GM10847 (cell line): ENCODE results near the gene INSR.

ENCODE experiments used
- POLR2A ChIP-seq: IDR thresholded peaks from 2 replicates; pipeline ENCODE4 v1.6.1; 2011; ENCODE audit not compliant: insufficient read length; ENCODE audit errors: extremely low read depth

INSR gene

GRCh38 chr19:7120499-7120898 is 173.7 kb downstream of the INSR start:
- no peak for TF ChIP-seq POLR2A

DNA sequence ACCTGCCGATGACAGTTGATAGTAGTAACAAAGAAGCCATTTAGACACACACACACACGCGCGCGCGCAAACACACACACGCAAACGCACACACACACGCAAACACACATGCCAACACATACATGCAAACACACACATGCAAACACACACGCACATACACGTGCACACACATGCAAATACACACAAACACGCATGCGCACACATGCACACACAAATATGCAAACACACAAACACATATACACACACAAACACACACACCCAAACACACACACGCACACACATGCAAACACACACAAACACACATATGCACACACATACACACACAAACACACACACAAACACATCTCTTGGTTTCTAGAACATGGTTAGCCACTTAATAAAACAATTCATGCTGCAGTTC is 174.6 kb downstream of the INSR start:
- TF ChIP-seq POLR2A, result no peak

DNA sequence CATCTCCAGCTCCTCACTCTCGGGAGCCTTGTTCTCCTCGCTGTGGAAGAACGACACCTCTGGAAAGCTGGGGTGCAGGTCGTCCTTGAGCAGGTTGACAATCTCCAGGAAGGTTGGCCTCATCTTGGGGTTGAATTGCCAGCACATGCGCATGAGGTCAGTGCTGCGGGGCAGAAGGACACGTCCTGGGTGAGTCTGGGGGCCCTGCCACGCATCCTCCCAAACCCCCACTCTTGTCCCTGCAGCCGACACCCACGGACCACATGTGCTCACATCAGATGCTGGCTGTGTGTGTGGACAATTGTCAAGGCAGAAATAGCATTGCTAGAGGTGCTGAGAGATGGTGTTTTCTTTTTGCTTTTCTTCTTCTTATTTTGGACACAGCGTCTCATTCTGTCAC is 177.0 kb downstream of the INSR start:
- TF ChIP-seq POLR2A, result no peak

GRCh38 chr19:7115721-7116120 is 178.5 kb downstream of the INSR start:
- no peak for TF ChIP-seq POLR2A

GRCh38 chr19:7113233-7113632 is 181.0 kb downstream of the INSR start:
- TF ChIP-seq POLR2A, result no peak

GRCh38 chr19:7112675-7113074 is 181.5 kb downstream of the INSR start:
- no peak for TF ChIP-seq POLR2A

GRCh38 chr19:7109678-7110289 is 184.4 kb downstream of the INSR start:
- no peak for TF ChIP-seq POLR2A

GRCh38 chr19:7106711-7107657 is 187.2 kb downstream of the INSR start:
- TF ChIP-seq POLR2A, result no peak

DNA sequence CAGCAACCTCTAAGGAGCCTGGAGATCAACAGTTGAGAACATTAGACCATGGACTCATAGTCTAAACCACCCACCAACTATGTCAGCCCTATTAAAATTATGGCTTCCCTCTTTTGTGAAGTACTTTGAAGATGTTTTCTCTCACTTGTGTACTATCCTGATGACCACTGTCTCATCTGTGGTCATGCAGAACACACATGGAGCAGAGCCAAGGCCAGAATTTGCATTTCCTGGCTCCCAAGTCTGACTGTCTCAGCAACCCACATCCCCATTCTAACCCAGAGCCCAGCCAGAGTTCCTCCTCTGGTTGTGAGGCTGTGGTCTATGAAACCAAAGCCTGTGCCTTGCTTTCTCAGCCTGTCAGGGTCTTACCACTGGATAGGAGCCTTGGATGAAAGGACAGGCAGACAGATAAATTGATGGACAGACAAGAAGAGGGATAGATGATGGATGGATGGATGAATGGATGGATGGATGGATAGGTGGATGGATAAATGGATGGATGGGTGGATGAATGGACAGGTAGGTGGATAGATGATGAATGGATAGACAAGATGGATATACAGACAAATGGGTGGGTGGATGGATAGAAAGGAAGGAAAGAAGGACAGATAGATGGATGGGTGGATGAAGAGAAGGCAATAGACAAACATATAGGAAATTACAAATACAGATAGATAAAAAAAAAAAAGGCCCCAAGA is 189.3 kb downstream of the INSR start:
- TF ChIP-seq POLR2A, result no peak

GRCh38 chr19:7101498-7102253 is 192.5 kb downstream of the INSR start:
- no peak for TF ChIP-seq POLR2A

GRCh38 chr19:7099597-7099921 is 194.7 kb downstream of the INSR start:
- no peak for TF ChIP-seq POLR2A

DNA sequence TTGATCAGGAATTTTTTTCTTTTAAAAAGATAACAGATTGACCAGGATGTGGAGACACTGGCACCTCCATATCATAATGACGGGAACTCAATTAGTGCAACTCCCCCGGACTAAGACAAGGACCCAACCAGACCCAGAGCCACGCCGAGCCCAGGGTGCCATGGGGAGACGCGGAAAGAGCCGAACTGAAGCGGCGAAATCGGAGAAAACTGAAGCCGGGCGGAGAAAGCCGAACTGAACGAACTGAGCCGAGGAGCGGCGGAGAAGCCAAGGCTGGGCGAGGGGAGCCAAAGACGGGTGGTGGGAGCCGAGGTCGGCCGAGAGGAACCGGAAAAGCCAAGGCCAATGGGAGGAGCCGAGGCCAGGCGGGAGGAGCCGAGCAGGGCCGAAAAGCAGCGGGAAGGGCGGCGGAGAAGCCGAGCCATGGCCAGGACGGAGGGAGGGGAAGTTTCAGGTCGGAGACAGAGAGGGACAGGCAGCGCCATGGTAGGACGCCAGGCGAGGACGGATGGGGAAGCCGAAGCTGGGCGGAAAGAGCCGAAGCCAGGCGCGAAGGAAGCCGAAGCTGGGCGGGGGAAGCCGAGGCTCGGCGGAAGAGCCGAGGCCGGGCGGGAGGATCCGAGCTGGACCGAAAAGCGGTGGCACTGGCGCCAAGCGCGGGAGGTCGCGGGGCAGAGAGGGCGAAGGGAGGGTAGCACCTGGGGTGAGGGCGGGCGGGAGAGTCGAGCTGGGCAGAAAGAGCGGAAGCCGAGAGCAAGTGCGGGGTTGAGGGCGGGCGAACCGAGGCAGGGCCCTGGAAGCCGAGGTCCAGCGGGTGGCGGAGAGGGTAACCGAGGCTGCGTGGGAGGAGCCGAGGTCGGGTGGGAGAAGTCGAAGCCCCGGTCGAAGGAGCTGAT is 195.3 kb downstream of the INSR start:
- TF ChIP-seq POLR2A, result peak; percentile 67

DNA sequence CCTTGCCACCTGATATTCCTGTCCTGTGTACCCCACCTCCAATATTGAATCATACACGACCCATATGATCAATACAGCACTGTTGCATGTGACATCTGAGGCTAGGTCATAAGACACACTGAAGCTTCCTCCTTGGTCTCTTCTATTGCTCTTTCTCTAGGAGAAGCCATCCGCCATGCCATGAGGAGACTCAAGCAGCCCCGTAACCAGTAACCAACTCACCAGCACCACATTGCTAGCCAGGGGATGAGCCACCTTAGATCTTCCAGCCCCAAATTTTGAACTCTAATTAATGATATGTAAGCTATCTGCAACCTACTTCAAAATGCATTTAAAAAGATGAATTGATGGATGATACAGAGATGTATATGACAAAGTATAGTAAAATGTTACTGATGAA is 196.1 kb downstream of the INSR start:
- no peak for TF ChIP-seq POLR2A

DNA sequence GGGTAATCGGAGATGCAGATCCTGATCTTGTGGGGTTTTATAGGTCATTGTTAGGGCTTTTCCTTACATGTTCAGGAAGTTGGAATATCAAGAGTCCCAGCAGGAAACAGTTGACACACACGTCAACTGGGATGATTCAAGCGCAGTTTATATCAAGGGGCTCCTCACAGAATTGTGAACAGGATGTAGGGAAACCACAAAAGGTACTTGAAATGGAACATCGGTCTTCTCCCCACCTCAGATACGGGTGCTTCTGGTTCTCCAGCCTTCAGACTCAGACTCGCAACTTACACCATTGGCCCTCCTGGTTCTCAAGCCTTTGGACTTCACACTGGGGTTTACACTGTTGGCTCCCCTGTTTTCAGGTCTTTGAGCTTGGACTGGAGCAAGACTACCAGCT is 205.2 kb downstream of the INSR start:
- no peak for TF ChIP-seq POLR2A
